Measurements from ENCODE around the gene NPSR1.
A peak's percentile ranks its signal among the peaks of the same experiment; 100 is the strongest.

The NPSR1 gene

DNA sequence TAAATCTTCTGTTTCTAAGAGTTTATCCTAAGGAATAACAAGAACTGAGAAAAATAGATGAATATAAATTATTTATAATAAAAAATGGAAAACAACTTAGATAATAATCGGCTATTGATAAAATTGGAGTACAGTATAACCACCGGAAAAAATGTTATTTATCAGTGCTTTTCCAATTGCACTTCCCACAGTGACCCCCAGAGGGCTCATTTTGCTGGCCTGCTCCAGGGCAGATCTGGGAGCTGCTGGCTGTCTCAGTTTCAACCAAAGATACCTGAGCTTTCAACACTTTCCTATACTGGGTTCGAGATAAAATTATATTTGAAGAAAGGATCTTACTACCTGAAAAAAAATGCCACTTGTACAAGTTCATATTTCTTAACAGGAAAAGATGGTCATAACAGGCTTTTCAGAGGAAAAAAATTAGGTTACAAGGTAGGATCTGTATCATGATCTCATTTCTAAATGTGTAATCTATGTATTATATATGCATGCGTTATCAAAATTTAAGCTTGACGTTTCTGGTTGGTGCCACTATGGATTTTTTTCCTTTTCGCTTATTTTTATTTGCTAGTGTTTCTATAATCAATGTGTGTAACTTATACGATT is 165.7 kb downstream of the NPSR1 start:
- peaks cover 3% of the 10 kb centered on the region for H3K9me3 Mint-ChIP-seq
- TF ChIP-seq, protein P1, sequence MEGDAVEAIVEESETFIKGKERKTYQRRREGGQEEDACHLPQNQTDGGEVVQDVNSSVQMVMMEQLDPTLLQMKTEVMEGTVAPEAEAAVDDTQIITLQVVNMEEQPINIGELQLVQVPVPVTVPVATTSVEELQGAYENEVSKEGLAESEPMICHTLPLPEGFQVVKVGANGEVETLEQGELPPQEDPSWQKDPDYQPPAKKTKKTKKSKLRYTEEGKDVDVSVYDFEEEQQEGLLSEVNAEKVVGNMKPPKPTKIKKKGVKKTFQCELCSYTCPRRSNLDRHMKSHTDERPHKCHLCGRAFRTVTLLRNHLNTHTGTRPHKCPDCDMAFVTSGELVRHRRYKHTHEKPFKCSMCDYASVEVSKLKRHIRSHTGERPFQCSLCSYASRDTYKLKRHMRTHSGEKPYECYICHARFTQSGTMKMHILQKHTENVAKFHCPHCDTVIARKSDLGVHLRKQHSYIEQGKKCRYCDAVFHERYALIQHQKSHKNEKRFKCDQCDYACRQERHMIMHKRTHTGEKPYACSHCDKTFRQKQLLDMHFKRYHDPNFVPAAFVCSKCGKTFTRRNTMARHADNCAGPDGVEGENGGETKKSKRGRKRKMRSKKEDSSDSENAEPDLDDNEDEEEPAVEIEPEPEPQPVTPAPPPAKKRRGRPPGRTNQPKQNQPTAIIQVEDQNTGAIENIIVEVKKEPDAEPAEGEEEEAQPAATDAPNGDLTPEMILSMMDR (IDR thresholded peaks at IDR 0.05; ENCODE audit: unreplicated experiment in 3 of 3), result peak; percentile 73 to 94 (median 91)
- H3K36me3 Mint-ChIP-seq (ENCODE audit: low read depth), result no peaks in the 10 kb centered on the region
- no peak overlapping the region for H3K27ac Mint-ChIP-seq
- H3K4me1 Mint-ChIP-seq, result peaks cover 7% of the 10 kb centered on the region
- H3K4me3 Mint-ChIP-seq, result no peak overlapping the region
- H3K27me3 Mint-ChIP-seq (ENCODE audit: low read depth), result peaks cover 6% of the 10 kb centered on the region

- Mint-ChIP-seq H3K4me1 (peaks cover 7% of the 10 kb centered on the region), H3K27me3 (ENCODE audit: low read depth) (peaks cover 6% of the 10 kb centered on the region), H3K9me3 (no peaks in the 10 kb centered on the region), H3K27ac (no peak overlapping the region), H3K4me3 (no peak overlapping the region), H3K36me3 (ENCODE audit: low read depth) (no peaks in the 10 kb centered on the region)
- TF ChIP-seq, protein P1 (IDR thresholded peaks at IDR 0.05; ENCODE audit: unreplicated experiment in 3 of 3), result no peak
Measured at GRCh38 chr7:34825221-34825620, 167.2 kb downstream of the NPSR1 start.

GRCh38 chr7:34830390-34830789 is 172.4 kb downstream of the NPSR1 start:
- no peaks in the 10 kb centered on the region for H3K4me1 Mint-ChIP-seq
- peaks cover 7% of the 10 kb centered on the region for H3K27me3 Mint-ChIP-seq (ENCODE audit: low read depth)
- TF ChIP-seq, protein P1 (IDR thresholded peaks at IDR 0.05; ENCODE audit: unreplicated experiment in 3 of 3), result no peak
- H3K36me3 Mint-ChIP-seq (ENCODE audit: low read depth), result no peaks in the 10 kb centered on the region
- H3K27ac Mint-ChIP-seq, result no peak overlapping the region
- H3K4me3 Mint-ChIP-seq, result no peak overlapping the region
- no peaks in the 10 kb centered on the region for H3K9me3 Mint-ChIP-seq

DNA sequence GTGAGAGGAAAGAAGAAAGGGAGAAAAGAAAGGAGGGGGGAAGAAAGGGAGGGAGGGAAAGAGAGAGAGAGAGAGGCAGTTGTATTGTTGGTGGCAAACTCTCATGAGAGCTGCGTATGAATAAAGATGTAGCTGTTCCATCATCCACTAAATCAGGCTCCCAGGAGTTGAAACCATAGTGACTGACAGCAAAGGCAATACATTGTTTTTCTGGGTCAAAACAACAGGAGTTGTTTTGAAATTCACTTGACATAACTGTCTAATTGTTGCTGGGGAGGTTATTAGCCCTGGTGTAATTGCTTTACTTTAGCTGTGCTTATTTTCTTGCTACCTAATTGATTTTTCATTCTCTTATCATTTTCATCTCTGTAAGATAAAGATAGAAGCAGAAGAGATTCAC is 173.4 kb downstream of the NPSR1 start:
- TF ChIP-seq, protein P1 (IDR thresholded peaks at IDR 0.05; ENCODE audit: unreplicated experiment in 3 of 3), result no peak
- Mint-ChIP-seq H3K4me1 (no peaks in the 10 kb centered on the region), H3K36me3 (ENCODE audit: low read depth) (no peaks in the 10 kb centered on the region), H3K4me3 (no peak overlapping the region), H3K27me3 (ENCODE audit: low read depth) (peaks cover 7% of the 10 kb centered on the region), H3K27ac (no peak overlapping the region), H3K9me3 (no peaks in the 10 kb centered on the region)

DNA sequence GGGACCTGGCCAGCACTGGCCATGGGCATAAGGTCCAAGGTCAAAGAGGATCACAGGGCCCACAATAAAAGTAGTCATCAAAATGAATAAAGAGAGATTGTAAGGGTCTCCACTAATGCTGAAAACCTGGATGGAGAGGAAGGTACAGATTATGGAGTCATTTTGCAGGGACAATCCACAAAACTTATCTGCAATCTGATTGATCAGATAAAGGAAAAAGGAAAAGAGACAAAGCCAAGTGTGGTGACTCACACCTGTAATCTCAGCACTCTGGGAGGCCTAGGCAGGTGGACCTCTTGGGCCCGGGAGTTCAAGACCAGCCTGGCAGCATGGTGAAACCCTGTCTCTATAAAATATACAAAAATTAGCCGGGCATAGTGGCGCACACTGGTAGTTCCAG is 174.0 kb downstream of the NPSR1 start:
- Mint-ChIP-seq H3K4me3 (no peak overlapping the region), H3K9me3 (no peaks in the 10 kb centered on the region), H3K36me3 (ENCODE audit: low read depth) (no peaks in the 10 kb centered on the region), H3K27me3 (ENCODE audit: low read depth) (peaks cover 3% of the 10 kb centered on the region), H3K27ac (no peak overlapping the region), H3K4me1 (no peaks in the 10 kb centered on the region)
- TF ChIP-seq, protein P1 (IDR thresholded peaks at IDR 0.05; ENCODE audit: unreplicated experiment in 3 of 3), result no peak

- no peaks in the 10 kb centered on the region for H3K4me1 Mint-ChIP-seq
- no peaks in the 10 kb centered on the region for H3K9me3 Mint-ChIP-seq
- H3K4me3 Mint-ChIP-seq, result no peak overlapping the region
- no peak overlapping the region for H3K27ac Mint-ChIP-seq
- H3K36me3 Mint-ChIP-seq (ENCODE audit: low read depth), result no peaks in the 10 kb centered on the region
- TF ChIP-seq, protein P1 (IDR thresholded peaks at IDR 0.05; ENCODE audit: unreplicated experiment in 3 of 3), result no peak
- H3K27me3 Mint-ChIP-seq (ENCODE audit: low read depth), result peaks cover 3% of the 10 kb centered on the region
Measured at GRCh38 chr7:34835901-34836600, 178.0 kb downstream of the NPSR1 start.

Data from nephron (organoid).